ENCODE data around the gene PTRH1.

Gene PTRH1

DNA sequence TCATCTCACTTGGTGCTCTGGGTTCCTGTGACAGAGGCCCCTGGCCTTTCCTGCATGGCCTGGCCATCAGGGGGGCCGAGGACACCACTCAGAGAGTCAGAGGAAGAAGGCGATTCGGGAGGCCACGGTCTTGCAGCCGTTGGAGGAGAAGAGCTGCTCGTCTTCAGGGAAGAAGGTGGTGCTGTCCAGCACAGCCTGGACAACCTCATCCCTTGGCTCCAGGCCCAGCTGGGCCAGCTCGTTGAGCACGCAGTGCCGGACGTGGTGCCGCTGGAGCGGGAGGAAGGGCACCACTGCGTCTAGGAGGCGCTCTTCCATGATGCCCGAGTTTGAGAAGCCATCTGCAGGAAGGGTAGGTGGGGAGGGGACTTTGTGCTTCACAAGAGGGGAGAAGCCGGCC lies 16.5 kb upstream of the PTRH1 start:
- DNase-seq (ENCODE audit: low read depth in 2 of 2) = no peak
- TF ChIP-seq, protein P1, sequence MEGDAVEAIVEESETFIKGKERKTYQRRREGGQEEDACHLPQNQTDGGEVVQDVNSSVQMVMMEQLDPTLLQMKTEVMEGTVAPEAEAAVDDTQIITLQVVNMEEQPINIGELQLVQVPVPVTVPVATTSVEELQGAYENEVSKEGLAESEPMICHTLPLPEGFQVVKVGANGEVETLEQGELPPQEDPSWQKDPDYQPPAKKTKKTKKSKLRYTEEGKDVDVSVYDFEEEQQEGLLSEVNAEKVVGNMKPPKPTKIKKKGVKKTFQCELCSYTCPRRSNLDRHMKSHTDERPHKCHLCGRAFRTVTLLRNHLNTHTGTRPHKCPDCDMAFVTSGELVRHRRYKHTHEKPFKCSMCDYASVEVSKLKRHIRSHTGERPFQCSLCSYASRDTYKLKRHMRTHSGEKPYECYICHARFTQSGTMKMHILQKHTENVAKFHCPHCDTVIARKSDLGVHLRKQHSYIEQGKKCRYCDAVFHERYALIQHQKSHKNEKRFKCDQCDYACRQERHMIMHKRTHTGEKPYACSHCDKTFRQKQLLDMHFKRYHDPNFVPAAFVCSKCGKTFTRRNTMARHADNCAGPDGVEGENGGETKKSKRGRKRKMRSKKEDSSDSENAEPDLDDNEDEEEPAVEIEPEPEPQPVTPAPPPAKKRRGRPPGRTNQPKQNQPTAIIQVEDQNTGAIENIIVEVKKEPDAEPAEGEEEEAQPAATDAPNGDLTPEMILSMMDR (IDR thresholded peaks at IDR 0.05; ENCODE audit: low read depth, low read length) = no peak

DNA sequence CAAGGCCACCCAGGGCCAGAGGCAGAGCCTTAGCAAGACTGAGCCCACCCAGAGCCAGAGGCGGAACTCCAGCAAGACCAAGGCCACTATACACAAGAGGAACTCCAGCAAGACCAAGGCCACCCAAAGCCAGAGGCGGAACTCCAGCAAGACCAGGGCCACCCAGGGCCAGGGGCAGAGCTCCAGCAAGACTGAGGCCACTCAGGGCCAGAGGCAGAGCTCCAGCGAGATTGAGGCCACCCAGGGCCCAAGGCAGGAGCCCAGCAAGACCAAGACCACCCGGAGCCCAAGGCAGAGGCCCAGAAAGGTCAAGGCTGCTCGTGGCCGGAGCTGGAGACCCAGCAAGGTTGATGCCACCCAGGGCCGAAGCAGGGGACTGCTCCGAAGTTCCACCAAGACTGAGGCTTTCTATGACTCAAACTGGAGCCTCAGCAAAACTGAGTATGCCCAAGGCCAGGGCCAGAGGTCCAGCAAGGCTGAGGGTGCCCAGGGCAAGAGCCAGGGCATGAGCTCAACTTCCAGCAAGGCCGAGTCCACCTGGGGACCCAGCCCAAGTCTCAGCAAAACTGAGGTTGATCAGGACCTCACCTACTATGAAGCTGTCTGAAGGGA lies 15.4 kb upstream of the PTRH1 start:
- TF ChIP-seq, protein P1 (IDR thresholded peaks at IDR 0.05; ENCODE audit: low read depth, low read length) = no peak
- DNase-seq (ENCODE audit: low read depth in 2 of 2) = no peak
- no peak overlapping the region for H3K4me3 ChIP-seq (replicated peaks in 1 of 2; ENCODE audit: low read depth in 2 of 2, low read length in 2 of 2)

More for the DNA sequence above, 16.5 kb upstream of the PTRH1 start:
- no peak overlapping the region for H3K4me3 ChIP-seq (replicated peaks in 1 of 2; ENCODE audit: low read depth in 2 of 2, low read length in 2 of 2)

GRCh38 chr9:127730262-127730661 lies 14.8 kb upstream of the PTRH1 start:
- no peak overlapping the region for H3K4me3 ChIP-seq (replicated peaks in 1 of 2; ENCODE audit: low read depth in 2 of 2, low read length in 2 of 2)
- no peak for DNase-seq (ENCODE audit: low read depth in 2 of 2)
- TF ChIP-seq, protein P1 (IDR thresholded peaks at IDR 0.05; ENCODE audit: low read depth, low read length) = no peak

DNA sequence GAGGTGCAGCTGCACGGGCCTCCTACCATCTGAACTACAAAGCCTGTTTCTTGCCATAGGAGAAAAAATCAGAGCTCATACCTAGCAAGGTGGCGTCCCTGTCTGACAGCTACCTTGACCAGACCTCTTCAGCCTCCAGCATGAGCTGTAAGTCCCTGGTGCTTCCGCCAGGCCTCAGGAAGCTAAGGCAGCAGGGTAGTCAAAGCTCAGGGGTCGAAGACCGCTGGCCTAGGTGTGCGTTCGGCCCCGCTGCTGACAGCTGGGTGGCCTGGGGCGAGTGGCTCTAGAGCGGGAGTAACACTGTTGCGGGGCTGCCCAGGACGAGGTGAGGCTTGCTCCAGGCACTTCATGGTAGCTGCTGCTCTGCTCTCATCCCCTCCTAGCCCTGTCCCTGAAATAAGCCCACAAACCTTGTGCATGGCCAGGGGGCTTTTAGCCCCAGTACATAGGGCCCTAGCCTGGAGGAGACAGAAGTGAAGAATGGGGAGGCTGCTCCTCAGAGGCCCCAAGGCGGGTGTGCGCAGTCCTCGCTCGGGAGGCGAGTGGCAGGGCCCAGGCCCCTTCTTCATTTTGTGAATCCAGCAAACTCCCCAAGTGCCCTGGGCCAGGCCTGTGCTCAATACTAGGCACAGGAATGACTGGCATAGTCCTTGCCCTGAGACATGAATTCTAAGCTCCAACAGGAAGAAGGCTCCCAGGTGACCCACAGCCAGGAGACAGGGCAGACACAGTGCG lies 14.2 kb upstream of the PTRH1 start:
- no peak for DNase-seq (ENCODE audit: low read depth in 2 of 2)
- TF ChIP-seq, protein P1 (IDR thresholded peaks at IDR 0.05; ENCODE audit: low read depth, low read length) = no peak
- H3K4me3 ChIP-seq (replicated peaks in 1 of 2; ENCODE audit: low read depth in 2 of 2, low read length in 2 of 2) = no peak overlapping the region

DNA sequence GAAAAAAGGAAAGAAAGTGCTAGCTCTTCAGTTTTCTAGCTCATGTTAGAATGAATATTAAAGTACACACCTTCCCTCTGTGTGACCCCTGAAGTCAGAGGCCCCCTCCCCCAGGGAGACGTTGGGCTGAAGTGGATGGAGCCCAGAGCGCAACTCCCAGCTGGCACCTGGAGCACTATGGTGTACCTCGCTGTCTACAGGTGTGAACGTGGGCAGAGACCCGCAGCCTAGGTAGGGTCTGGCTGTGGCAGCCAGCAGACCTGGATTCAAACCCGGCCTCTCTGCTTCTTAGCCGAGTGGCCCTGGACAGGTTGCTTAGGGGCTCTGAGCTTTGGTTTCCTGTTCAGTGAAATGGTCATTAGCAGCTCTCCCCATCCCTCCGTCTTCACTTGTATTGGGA lies 13.3 kb upstream of the PTRH1 start:
- DNase-seq (ENCODE audit: low read depth in 2 of 2) = no peak
- TF ChIP-seq, protein P1 (IDR thresholded peaks at IDR 0.05; ENCODE audit: low read depth, low read length) = no peak
- no peak overlapping the region for H3K4me3 ChIP-seq (replicated peaks in 1 of 2; ENCODE audit: low read depth in 2 of 2, low read length in 2 of 2)

GRCh38 chr9:127726871-127727270 lies 11.4 kb upstream of the PTRH1 start:
- DNase-seq (ENCODE audit: low read depth in 2 of 2) = no peak
- no peak overlapping the region for H3K4me3 ChIP-seq (replicated peaks in 1 of 2; ENCODE audit: low read depth in 2 of 2, low read length in 2 of 2)
- TF ChIP-seq, protein P1 (IDR thresholded peaks at IDR 0.05; ENCODE audit: low read depth, low read length) = no peak

Data from cardiac fibroblast (primary cell).